SK-N-SH treated with all-trans-retinoic acid at 6 μM for 48 hours (cell line): Measurements from ENCODE around the gene DNAAF5.

Experiments
- ATAC-seq: fragments of 200-7000 bp; cut with Tn5 transposase; 3 replicates; pipeline ENCODE4 v1.9.1; 2020; ENCODE audit warnings: mild to moderate bottlenecking, moderate library complexity
- ARNTL ChIP-seq: fragments of 450-650 bp; formaldehyde crosslinking; IDR thresholded peaks from 2 replicates; pipeline ENCODE4 v1.5.0; 2020; ENCODE audit warnings: low read depth, mild to moderate bottlenecking, moderate library complexity, borderline replicate concordance
- BACH2 ChIP-seq: fragments of 250-450 bp; sonication (Bioruptor Pico); IDR thresholded peaks from 2 replicates; pipeline ENCODE4 v1.9.0; 2021; ENCODE audit warnings: mild to moderate bottlenecking, borderline replicate concordance
- CSDC2 ChIP-seq: fragments of 250-450 bp; sonication (Bioruptor Pico); IDR thresholded peaks from 2 replicates; pipeline ENCODE4 v1.5.0; 2020; ENCODE audit warnings: mild to moderate bottlenecking, moderate library complexity
- GLIS3 ChIP-seq: fragments of 250-450 bp; sonication (Bioruptor Pico); IDR thresholded peaks from 2 replicates; pipeline ENCODE4 v1.5.0; 2020; ENCODE audit warnings: mild to moderate bottlenecking, moderate library complexity
- OSR1 ChIP-seq: fragments of 250-450 bp; sonication (Bioruptor Pico); IDR thresholded peaks from 2 replicates; pipeline ENCODE4 v1.8.0; 2022; ENCODE audit warnings: moderate library complexity, mild to moderate bottlenecking, inconsistent platforms
- PPARA ChIP-seq: fragments of 250-450 bp; sonication (Bioruptor Pico); IDR thresholded peaks from 2 replicates; pipeline ENCODE4 v1.5.0; 2020; ENCODE audit warnings: mild to moderate bottlenecking, borderline replicate concordance
- SNAI2 ChIP-seq: fragments of 250-450 bp; sonication (Bioruptor Pico); IDR thresholded peaks from 2 replicates; pipeline ENCODE4 v1.5.0; 2020; ENCODE audit warnings: mild to moderate bottlenecking, moderate library complexity
- TCF4 ChIP-seq: fragments of 250-450 bp; sonication (Bioruptor Pico); IDR thresholded peaks from 2 replicates; pipeline ENCODE4 v1.8.0; 2021; ENCODE audit warnings: mild to moderate bottlenecking, moderate library complexity, borderline replicate concordance
- TOX ChIP-seq: fragments of 250-450 bp; sonication (Bioruptor Pico); IDR thresholded peaks from 2 replicates; pipeline ENCODE4 v1.8.0; 2021; ENCODE audit warnings: mild to moderate bottlenecking, moderate library complexity, borderline replicate concordance
- ZC3H10 ChIP-seq: fragments of 250-450 bp; sonication (Bioruptor Pico); IDR thresholded peaks from 2 replicates; pipeline ENCODE4 v1.5.1; 2021; ENCODE audit warnings: mild to moderate bottlenecking, moderate library complexity
- ZFP3 ChIP-seq: fragments of 250-450 bp; sonication (Bioruptor Pico); IDR thresholded peaks from 2 replicates; pipeline ENCODE4 v1.5.0; 2020; ENCODE audit warnings: mild to moderate bottlenecking, moderate library complexity
- ZFP30 ChIP-seq: fragments of 450-650 bp; formaldehyde crosslinking; IDR thresholded peaks from 2 replicates; pipeline ENCODE4 v1.5.0; 2022; ENCODE audit warnings: mild to moderate bottlenecking, moderate library complexity
- ZNF70 ChIP-seq: fragments of 450-650 bp; formaldehyde crosslinking; IDR thresholded peaks from 2 replicates; pipeline ENCODE4 v1.5.0; 2020; ENCODE audit warnings: mild to moderate bottlenecking, moderate library complexity
- ZNF8 ChIP-seq: fragments of 450-650 bp; formaldehyde crosslinking; IDR thresholded peaks from 2 replicates; pipeline ENCODE4 v1.5.0; 2020; ENCODE audit warnings: mild to moderate bottlenecking, moderate library complexity
- TF ChIP-seq, protein P1 (sequence below): fragments of 250-450 bp; sonication (Bioruptor Pico); IDR thresholded peaks from 2 replicates; pipeline ENCODE4 v1.5.0; 2020; ENCODE audit warnings: mild to moderate bottlenecking, moderate library complexity
- TF ChIP-seq, protein P2 (sequence below): fragments of 250-450 bp; sonication (Bioruptor Pico); IDR thresholded peaks from 2 replicates; pipeline ENCODE4 v1.5.1; 2021; ENCODE audit warnings: mild to moderate bottlenecking, moderate library complexity
- TF ChIP-seq, protein P3 (sequence below): fragments of 250-450 bp; sonication (Bioruptor Pico); IDR thresholded peaks from 2 replicates; pipeline ENCODE4 v1.8.0; 2021; ENCODE audit warnings: low read depth, mild to moderate bottlenecking, moderate library complexity, borderline replicate concordance
- TF ChIP-seq, protein P4 (sequence below): fragments of 250-450 bp; sonication (Bioruptor Pico); IDR thresholded peaks from 2 replicates; pipeline ENCODE4 v1.5.1; 2020; ENCODE audit warnings: low read depth, mild to moderate bottlenecking, moderate library complexity
- TF ChIP-seq, protein P5 (sequence below): fragments of 250-450 bp; sonication (Bioruptor Pico); IDR thresholded peaks from 2 replicates; pipeline ENCODE4 v1.8.0; 2020; ENCODE audit warnings: mild to moderate bottlenecking, moderate library complexity, borderline replicate concordance

Gene DNAAF5

DNA sequence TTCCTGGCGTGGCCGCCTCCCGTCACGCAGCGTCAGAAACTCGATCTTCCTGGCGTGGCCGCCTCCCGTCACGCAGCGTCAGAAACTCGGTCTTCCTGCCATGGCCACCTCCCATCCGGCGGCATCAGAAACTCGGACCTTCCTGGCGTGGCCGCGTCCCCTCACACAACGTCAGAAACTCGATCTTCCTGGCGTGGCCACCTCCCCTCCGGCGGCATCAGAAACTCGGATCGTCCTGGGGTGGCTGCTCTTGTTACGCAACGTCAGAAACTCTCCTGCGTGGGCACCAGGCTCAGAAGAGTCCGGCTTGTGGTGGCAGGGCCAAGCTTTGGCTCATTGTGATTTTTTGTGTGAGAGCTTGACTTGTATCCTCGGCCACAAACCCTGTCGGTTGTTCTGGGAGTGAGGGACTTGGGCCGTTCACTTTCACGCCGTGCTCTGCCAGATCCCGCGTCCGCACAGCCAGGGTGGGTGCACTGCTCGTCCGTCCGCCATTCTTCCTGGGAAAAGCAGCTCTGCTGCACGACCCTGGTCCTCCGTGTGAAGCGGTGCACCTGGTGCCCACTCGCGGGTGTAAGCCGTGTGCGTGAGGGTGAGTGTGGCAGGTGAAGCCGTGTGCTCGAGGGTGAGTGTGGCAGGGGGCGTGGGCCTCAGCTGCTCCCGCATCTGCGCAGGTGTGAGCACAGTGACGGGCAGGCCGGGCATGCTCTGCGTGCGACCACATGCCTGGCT lies 56.4 kb downstream of the DNAAF5 start:
- ATAC-seq = no peak
- no peak for TF ChIP-seq ZNF8 (CRISPR knock-in tag)
- no peak for TF ChIP-seq OSR1 (CRISPR knock-in tag)
- TF ChIP-seq ZFP3 = no peak
- TF ChIP-seq TCF4 (CRISPR knock-in tag) = no peak
- TF ChIP-seq SNAI2 (CRISPR knock-in tag) = no peak
- TF ChIP-seq, protein P1, sequence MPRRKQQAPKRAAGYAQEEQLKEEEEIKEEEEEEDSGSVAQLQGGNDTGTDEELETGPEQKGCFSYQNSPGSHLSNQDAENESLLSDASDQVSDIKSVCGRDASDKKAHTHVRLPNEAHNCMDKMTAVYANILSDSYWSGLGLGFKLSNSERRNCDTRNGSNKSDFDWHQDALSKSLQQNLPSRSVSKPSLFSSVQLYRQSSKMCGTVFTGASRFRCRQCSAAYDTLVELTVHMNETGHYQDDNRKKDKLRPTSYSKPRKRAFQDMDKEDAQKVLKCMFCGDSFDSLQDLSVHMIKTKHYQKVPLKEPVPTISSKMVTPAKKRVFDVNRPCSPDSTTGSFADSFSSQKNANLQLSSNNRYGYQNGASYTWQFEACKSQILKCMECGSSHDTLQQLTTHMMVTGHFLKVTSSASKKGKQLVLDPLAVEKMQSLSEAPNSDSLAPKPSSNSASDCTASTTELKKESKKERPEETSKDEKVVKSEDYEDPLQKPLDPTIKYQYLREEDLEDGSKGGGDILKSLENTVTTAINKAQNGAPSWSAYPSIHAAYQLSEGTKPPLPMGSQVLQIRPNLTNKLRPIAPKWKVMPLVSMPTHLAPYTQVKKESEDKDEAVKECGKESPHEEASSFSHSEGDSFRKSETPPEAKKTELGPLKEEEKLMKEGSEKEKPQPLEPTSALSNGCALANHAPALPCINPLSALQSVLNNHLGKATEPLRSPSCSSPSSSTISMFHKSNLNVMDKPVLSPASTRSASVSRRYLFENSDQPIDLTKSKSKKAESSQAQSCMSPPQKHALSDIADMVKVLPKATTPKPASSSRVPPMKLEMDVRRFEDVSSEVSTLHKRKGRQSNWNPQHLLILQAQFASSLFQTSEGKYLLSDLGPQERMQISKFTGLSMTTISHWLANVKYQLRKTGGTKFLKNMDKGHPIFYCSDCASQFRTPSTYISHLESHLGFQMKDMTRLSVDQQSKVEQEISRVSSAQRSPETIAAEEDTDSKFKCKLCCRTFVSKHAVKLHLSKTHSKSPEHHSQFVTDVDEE (CRISPR knock-in tag) = no peak
- TF ChIP-seq ARNTL (CRISPR knock-in tag) = no peak
- no peak for TF ChIP-seq ZNF70 (CRISPR knock-in tag)
- TF ChIP-seq, protein P2, sequence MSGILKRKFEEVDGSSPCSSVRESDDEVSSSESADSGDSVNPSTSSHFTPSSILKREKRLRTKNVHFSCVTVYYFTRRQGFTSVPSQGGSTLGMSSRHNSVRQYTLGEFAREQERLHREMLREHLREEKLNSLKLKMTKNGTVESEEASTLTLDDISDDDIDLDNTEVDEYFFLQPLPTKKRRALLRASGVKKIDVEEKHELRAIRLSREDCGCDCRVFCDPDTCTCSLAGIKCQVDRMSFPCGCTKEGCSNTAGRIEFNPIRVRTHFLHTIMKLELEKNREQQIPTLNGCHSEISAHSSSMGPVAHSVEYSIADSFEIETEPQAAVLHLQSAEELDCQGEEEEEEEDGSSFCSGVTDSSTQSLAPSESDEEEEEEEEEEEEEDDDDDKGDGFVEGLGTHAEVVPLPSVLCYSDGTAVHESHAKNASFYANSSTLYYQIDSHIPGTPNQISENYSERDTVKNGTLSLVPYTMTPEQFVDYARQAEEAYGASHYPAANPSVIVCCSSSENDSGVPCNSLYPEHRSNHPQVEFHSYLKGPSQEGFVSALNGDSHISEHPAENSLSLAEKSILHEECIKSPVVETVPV (CRISPR knock-in tag) = no peak
- TF ChIP-seq ZFP30 (CRISPR knock-in tag) = no peak

DNA sequence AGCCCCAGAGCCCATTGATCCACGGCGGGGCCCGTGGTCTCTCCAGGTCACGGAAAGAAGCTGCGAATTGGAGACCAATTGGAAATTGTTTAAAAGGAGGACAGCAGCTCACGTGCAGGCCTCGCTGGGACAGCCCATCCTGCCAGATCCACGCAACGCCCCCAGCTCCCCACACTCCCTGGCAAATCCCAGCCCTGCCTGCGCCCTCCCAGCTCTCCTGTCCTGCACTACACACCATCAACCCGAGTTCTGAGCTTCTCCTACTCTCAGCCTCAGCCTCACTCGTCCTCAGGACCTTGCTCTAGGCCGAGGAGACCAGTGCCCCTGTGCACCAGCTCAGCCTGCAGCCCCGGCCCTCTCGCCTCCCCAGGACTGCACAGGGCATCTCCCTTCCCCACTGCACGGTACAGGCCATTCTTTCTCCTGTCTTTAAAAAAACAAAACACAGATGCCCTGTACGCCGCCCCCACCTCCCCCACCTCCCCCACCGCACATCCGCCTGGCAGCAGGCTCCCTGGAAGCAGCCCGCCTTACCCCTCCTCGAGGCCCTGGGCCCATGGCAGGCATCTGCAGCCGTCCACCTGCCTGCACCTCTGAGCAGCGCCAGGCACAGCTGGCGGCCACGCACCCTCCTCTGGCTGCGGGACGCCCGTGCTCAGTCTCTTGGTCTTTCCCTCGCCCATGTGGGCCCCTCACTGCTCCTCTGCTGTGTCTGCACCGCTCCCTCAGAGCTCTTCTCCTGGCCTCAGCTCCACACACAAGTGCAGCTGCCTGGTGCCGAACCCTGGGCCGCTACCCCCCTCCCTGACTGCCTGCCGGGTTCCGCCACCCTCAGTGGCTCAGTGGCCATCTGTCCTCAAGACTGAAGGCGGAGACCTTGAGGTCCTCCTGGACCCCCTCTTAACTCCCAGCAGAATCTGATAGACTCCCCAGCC lies 57.3 kb downstream of the DNAAF5 start:
- TF ChIP-seq TOX (CRISPR knock-in tag) (no peak), ZC3H10 (no peak), GLIS3 (no peak), PPARA (no peak), TCF4 (CRISPR knock-in tag) (no peak), BACH2 (CRISPR knock-in tag) (no peak)
- TF ChIP-seq, protein P3, sequence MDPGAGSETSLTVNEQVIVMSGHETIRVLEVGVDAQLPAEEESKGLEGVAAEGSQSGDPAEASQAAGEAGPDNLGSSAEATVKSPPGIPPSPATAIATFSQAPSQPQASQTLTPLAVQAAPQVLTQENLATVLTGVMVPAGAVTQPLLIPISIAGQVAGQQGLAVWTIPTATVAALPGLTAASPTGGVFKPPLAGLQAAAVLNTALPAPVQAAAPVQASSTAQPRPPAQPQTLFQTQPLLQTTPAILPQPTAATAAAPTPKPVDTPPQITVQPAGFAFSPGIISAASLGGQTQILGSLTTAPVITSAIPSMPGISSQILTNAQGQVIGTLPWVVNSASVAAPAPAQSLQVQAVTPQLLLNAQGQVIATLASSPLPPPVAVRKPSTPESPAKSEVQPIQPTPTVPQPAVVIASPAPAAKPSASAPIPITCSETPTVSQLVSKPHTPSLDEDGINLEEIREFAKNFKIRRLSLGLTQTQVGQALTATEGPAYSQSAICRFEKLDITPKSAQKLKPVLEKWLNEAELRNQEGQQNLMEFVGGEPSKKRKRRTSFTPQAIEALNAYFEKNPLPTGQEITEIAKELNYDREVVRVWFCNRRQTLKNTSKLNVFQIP (CRISPR knock-in tag) = no peak
- no peak for ATAC-seq

DNA sequence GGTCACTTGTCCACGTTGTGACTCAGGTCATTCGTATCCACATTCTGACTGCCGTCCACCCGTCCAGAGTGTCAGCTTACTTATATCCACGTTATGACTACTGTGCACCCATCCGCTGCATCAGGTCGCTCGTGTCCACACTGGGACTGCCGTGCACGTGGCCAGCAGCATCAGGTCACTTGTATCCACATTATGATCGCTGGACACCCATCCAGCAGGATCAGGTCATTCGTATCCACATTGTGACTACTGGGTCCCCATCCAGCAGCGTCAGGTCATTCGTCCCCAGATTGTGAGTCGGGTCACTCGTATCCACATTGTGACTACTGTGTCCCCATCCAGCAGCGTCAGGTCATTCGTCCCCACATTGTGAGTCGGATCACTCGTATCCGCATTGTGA lies 58.5 kb downstream of the DNAAF5 start:
- TF ChIP-seq, protein P4, sequence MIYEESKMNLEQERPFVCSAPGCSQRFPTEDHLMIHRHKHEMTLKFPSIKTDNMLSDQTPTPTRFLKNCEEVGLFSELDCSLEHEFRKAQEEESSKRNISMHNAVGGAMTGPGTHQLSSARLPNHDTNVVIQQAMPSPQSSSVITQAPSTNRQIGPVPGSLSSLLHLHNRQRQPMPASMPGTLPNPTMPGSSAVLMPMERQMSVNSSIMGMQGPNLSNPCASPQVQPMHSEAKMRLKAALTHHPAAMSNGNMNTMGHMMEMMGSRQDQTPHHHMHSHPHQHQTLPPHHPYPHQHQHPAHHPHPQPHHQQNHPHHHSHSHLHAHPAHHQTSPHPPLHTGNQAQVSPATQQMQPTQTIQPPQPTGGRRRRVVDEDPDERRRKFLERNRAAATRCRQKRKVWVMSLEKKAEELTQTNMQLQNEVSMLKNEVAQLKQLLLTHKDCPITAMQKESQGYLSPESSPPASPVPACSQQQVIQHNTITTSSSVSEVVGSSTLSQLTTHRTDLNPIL (CRISPR knock-in tag) = no peak
- TF ChIP-seq, protein P2 (CRISPR knock-in tag) = no peak
- no peak for TF ChIP-seq SNAI2 (CRISPR knock-in tag)
- no peak for TF ChIP-seq CSDC2 (CRISPR knock-in tag)
- TF ChIP-seq, protein P1 (CRISPR knock-in tag) = no peak
- TF ChIP-seq TCF4 (CRISPR knock-in tag) = no peak
- TF ChIP-seq, protein P5, sequence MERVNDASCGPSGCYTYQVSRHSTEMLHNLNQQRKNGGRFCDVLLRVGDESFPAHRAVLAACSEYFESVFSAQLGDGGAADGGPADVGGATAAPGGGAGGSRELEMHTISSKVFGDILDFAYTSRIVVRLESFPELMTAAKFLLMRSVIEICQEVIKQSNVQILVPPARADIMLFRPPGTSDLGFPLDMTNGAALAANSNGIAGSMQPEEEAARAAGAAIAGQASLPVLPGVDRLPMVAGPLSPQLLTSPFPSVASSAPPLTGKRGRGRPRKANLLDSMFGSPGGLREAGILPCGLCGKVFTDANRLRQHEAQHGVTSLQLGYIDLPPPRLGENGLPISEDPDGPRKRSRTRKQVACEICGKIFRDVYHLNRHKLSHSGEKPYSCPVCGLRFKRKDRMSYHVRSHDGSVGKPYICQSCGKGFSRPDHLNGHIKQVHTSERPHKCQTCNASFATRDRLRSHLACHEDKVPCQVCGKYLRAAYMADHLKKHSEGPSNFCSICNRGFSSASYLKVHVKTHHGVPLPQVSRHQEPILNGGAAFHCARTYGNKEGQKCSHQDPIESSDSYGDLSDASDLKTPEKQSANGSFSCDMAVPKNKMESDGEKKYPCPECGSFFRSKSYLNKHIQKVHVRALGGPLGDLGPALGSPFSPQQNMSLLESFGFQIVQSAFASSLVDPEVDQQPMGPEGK (CRISPR knock-in tag) = no peak
- ATAC-seq = no peak
